ENCODE measurements around the gene CYP2D6. TPM values are rescaled to one million over a fixed set of nuclear protein-coding genes. Genes with fewer than 3 reads are reported as not detected.
"Not testable (repeated sequence)": the region's sequence is repeated elsewhere in the genome, so short reads cannot be mapped to it uniquely, and the experiment has no call there.

The CYP2D6 gene
- total RNA-seq (10 to 100 TPM in 1 of 2 experiments, 1 to 10 TPM in 1; 8.8 to 10.7 TPM), polyA plus RNA-seq (under 1 TPM in 1 of 2 donors, not detected in 1; 0.23 TPM)

DNA sequence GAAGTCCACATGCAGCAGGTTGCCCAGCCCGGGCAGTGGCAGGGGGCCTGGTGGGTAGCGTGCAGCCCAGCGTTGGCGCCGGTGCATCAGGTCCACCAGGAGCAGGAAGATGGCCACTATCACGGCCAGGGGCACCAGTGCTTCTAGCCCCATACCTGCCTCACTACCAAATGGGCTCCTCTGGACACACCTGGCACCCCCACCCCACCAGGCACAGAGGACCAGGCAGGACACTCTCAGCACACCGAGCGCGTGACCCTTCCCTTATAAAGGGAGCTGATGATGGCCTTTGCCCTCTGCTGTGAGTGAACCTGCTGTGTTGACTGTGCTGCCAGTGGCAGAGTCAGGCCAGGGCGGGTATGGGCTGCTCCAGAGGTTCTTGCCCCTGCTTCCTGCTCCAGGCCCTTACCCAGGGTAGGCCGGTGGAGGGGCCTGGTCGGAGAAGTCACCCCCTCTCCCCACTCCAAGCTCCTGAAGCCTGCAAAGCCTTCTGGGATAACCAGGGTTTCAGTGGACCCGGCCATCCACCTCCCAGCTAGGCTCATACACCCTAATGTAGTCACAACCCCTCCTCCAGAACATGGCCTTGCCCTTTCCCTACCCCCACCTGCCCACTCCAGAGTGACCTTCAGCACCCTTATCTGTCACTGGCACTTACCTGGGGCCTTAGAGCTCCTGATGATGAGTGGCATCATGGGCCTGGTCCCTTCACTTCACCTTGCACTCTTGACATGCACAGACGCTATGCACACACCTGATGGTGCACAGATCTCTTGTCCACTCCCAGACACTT is at the start of gene CYP2D6:
TSS of gene CYP2D6 (minus strand) at position 172 of the 793 bp plus-strand sequence. CDS start at position 153, 19 bp downstream.
- H3K4me1 Mint-ChIP-seq; H3K36me3 Mint-ChIP-seq; H3K27me3 Mint-ChIP-seq; H3K27ac ChIP-seq (ENCODE audit: low read depth, low read length); H3K4me3 Mint-ChIP-seq; H3K9me3 ChIP-seq (ENCODE audit: control insufficient read depth in 1 of 2, low read length in 2 of 2); H3K4me1 ChIP-seq (ENCODE audit: insufficient read depth, low read length); CTCF ChIA-PET (ENCODE audit: partially characterized antibody); H3K4me3 ChIP-seq (ENCODE audit: low read length in 2 of 2); H3K9me3 Mint-ChIP-seq; H3K36me3 ChIP-seq (ENCODE audit: insufficient read depth, low read length); DNase-seq; H3K27me3 ChIP-seq (ENCODE audit: insufficient read depth, low read length); intact Hi-C loops (cut with micrococcal nuclease): not testable (repeated sequence)
- peak within 1 kb of the TSS in 4 of 7 donors; percentile 52 to 75 (median 56) for H3K27ac Mint-ChIP-seq
- POLR2A ChIA-PET (ENCODE audit: partially characterized antibody) = interaction anchor here (0.8 kb wide), 1 partner anchor 148 kb away, joined by 3 read pairs; no protein-coding TSS in a partner anchor

GRCh38 chr22:42179616-42180015 is 49.0 kb upstream of the CYP2D6 start:
- H3K36me3 Mint-ChIP-seq = peaks cover 23 to 35% of the 10 kb centered on the region in 2 donors
- DNase-seq = no peak
- H3K27ac Mint-ChIP-seq = peak overlapping the region; percentile 92 to 97 (median 96)
- Histone ChIP-seq H3K27ac (ENCODE audit: low read depth, low read length) (peak overlapping the region; percentile 58), H3K36me3 (ENCODE audit: insufficient read depth, low read length) (peaks cover 3% of the 10 kb centered on the region), H3K4me3 (ENCODE audit: low read length in 2 of 2) (no peak overlapping the region), H3K4me1 (ENCODE audit: insufficient read depth, low read length) (peaks cover 82% of the 10 kb centered on the region), H3K9me3 (ENCODE audit: control insufficient read depth in 1 of 2, low read length in 2 of 2) (no peaks in the 10 kb centered on the region), H3K27me3 (ENCODE audit: insufficient read depth, low read length) (no peaks in the 10 kb centered on the region)
- CTCF ChIA-PET (ENCODE audit: partially characterized antibody) = interaction anchor here (2.1 kb wide), 1 partner anchor 265 kb away, joined by 6 read pairs; no protein-coding TSS in a partner anchor
- H3K9me3 Mint-ChIP-seq = no peaks in the 10 kb centered on the region
- POLR2A ChIA-PET (ENCODE audit: partially characterized antibody) = interaction anchor here (2.0 kb wide), 1 partner anchor 100 kb away, joined by 6 read pairs; the partner anchor contains the start of gene SMDT1
- H3K4me3 Mint-ChIP-seq = peak overlapping the region in 4 of 8 donors; percentile 8 to 56 (median 22)
- intact Hi-C loops (cut with micrococcal nuclease) = loop anchor here (1.0 to 10.0 kb wide), 5 partner anchors 23 to 215 kb away; partner anchors contain the start of genes NDUFA6 and SEPTIN3
- peaks cover 66 to 90% (median 77%) of the 10 kb centered on the region in 4 donors for H3K4me1 Mint-ChIP-seq
- H3K27me3 Mint-ChIP-seq = no peaks in the 10 kb centered on the region

DNA sequence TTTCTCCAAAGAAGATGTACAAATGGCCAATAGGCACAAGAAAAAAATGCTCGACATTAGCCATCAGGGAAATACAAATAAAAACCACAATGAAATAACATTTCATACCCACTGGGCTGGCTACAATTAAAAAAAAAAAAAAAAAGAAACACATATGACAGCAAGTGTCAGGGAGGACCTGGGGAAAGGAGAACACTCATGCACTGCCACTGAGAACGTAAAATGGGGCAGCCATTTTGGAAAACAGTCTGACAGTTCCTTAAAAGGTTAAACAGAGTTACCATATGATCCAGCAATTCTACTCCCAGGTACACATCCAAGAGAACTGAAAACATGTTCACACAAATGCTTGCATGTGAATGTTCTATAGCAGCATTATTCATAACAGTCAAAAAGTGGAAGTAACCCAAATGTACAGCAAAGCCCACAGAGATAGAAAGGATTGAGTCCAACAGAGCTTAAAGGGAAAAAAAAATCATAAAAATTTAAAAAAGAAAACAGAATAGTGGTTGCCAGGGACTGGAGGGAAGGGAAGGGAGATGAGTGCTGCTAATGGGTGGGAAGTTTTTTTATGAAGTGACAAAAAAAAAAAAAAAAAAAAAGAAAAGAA is 48.4 kb upstream of the CYP2D6 start:
- no peaks in the 10 kb centered on the region for H3K9me3 ChIP-seq (ENCODE audit: control insufficient read depth in 1 of 2, low read length in 2 of 2)
- DNase-seq = no peak
- peaks cover 3% of the 10 kb centered on the region for H3K36me3 ChIP-seq (ENCODE audit: insufficient read depth, low read length)
- Mint-ChIP-seq H3K27me3 (no peaks in the 10 kb centered on the region), H3K4me3 (peak overlapping the region in 6 of 8 donors; percentile 5 to 48 (median 42)), H3K27ac (peak overlapping the region; percentile 52 to 96 (median 92)), H3K9me3 (no peaks in the 10 kb centered on the region), H3K4me1 (peaks cover 64 to 89% (median 76%) of the 10 kb centered on the region in 4 donors), H3K36me3 (peaks cover 23 to 39% of the 10 kb centered on the region in 2 donors)
- CTCF ChIA-PET (ENCODE audit: partially characterized antibody) = interaction anchor here (0.6 to 2.1 kb wide), 5 partner anchors 24 to 265 kb away, joined by 3 to 8 read pairs (median 4); no protein-coding TSS in a partner anchor
- H3K4me3 ChIP-seq (ENCODE audit: low read length in 2 of 2) = no peak overlapping the region
- H3K27ac ChIP-seq (ENCODE audit: low read depth, low read length) = no peak overlapping the region
- POLR2A ChIA-PET (ENCODE audit: partially characterized antibody) = interaction anchor here (2.0 kb wide), 1 partner anchor 99 kb away, joined by 6 read pairs; the partner anchor contains the start of gene SMDT1
- intact Hi-C loops (cut with micrococcal nuclease) = no loop called here
- H3K27me3 ChIP-seq (ENCODE audit: insufficient read depth, low read length) = no peaks in the 10 kb centered on the region
- H3K4me1 ChIP-seq (ENCODE audit: insufficient read depth, low read length) = peaks cover 82% of the 10 kb centered on the region

GRCh38 chr22:42177891-42178336 is 47.3 kb upstream of the CYP2D6 start:
- Histone ChIP-seq H3K36me3 (ENCODE audit: insufficient read depth, low read length) (peaks cover 3% of the 10 kb centered on the region), H3K27me3 (ENCODE audit: insufficient read depth, low read length) (no peaks in the 10 kb centered on the region), H3K27ac (ENCODE audit: low read depth, low read length) (peak overlapping the region; percentile 23), H3K4me1 (ENCODE audit: insufficient read depth, low read length) (peaks cover 82% of the 10 kb centered on the region), H3K9me3 (ENCODE audit: control insufficient read depth in 1 of 2, low read length in 2 of 2) (no peaks in the 10 kb centered on the region), H3K4me3 (ENCODE audit: low read length in 2 of 2) (no peak overlapping the region)
- no peak for DNase-seq
- ChIA-PET POLR2A (ENCODE audit: partially characterized antibody) (no interaction called here), CTCF (ENCODE audit: partially characterized antibody) (interaction anchor here (0.7 to 1.3 kb wide), 3 partner anchors 9 to 84 kb away, joined by 3 read pairs; no protein-coding TSS in a partner anchor)
- intact Hi-C loops (cut with micrococcal nuclease) = no loop called here
- Mint-ChIP-seq H3K27me3 (no peaks in the 10 kb centered on the region), H3K27ac (peak overlapping the region; percentile 59 to 85 (median 73)), H3K4me1 (peaks cover 59 to 87% (median 74%) of the 10 kb centered on the region in 4 donors), H3K4me3 (peak overlapping the region in 6 of 8 donors; percentile 6 to 66 (median 49)), H3K9me3 (no peaks in the 10 kb centered on the region), H3K36me3 (peaks cover 23 to 34% of the 10 kb centered on the region in 2 donors)

DNA sequence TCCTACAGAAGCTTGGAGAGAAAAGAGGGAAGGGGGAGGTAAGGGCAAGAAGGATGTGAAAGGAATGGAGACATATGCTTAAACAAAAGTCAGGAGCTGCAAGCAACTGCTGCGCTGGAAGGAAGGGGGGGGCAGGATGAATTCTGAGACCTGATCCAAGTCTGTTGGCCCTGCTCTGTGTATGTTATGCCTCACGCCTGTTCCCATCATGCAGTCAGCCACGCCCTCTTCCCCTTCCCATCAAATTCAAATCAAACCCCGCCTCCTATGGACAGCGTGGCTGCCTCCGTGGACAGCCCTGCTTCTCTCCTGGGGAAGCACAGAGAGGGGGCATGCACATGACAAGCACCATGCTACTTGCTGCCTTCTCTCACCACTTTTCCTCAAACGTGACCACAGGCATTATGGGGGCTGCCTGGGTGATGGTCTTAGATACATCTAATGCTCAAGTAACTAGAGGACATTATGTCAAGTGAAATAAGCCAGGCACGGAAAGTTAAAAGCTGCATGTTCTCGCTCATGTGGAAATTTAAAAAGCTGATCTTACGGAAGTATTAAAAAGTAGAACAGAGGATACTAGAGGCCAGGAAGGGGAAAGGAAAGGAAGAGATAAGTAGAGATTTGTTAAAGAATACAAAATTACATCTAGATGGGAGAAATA is 45.8 kb upstream of the CYP2D6 start:
- H3K36me3 Mint-ChIP-seq = peaks cover 23 to 45% of the 10 kb centered on the region in 2 donors
- Histone ChIP-seq H3K27ac (ENCODE audit: low read depth, low read length) (no peak overlapping the region), H3K4me3 (ENCODE audit: low read length in 2 of 2) (no peak overlapping the region), H3K36me3 (ENCODE audit: insufficient read depth, low read length) (peaks cover 9% of the 10 kb centered on the region), H3K27me3 (ENCODE audit: insufficient read depth, low read length) (no peaks in the 10 kb centered on the region), H3K9me3 (ENCODE audit: control insufficient read depth in 1 of 2, low read length in 2 of 2) (no peaks in the 10 kb centered on the region), H3K4me1 (ENCODE audit: insufficient read depth, low read length) (peaks cover 74% of the 10 kb centered on the region)
- no peaks in the 10 kb centered on the region for H3K27me3 Mint-ChIP-seq
- H3K27ac Mint-ChIP-seq = peak overlapping the region; percentile 2 to 84 (median 70)
- intact Hi-C loops (cut with micrococcal nuclease) = no loop called here
- no peaks in the 10 kb centered on the region for H3K9me3 Mint-ChIP-seq
- no peak for DNase-seq
- ChIA-PET CTCF (ENCODE audit: partially characterized antibody) (interaction anchor here (1.2 kb wide), 1 partner anchor 268 kb away, joined by 3 read pairs; no protein-coding TSS in a partner anchor), POLR2A (ENCODE audit: partially characterized antibody) (interaction anchor here (1.0 kb wide), 1 partner anchor 18 kb away, joined by 3 read pairs; no protein-coding TSS in a partner anchor)
- H3K4me1 Mint-ChIP-seq = peaks cover 54 to 86% (median 72%) of the 10 kb centered on the region in 4 donors
- peak overlapping the region in 4 of 8 donors; percentile 2 to 46 (median 22) for H3K4me3 Mint-ChIP-seq

DNA sequence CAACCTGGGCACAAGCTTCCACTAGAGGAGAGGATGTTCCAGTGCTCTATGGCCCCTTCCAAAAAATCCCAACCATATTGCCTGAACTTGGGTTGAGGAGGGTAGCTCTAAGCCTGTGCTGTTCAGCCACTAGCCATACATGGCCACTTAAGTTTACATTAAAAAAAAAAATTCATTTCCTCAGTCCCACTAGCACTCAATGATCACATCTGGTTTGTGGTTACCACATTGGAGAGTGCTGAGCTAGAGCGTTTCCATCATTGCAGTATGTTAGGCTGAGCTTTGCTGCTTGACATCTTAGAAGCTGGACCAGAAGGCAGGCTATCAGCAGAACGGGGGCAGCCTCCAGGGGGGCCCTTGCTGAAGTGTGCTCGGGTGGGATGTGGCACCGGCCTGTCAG is 43.5 kb upstream of the CYP2D6 start:
- Mint-ChIP-seq H3K27me3 (no peaks in the 10 kb centered on the region), H3K27ac (peak overlapping the region; percentile 48 to 91 (median 68)), H3K4me3 (peak overlapping the region in 2 of 8 donors; percentile 20 to 26), H3K4me1 (peaks cover 45 to 81% (median 61%) of the 10 kb centered on the region in 4 donors), H3K9me3 (no peaks in the 10 kb centered on the region), H3K36me3 (peaks cover 23 to 54% of the 10 kb centered on the region in 2 donors)
- intact Hi-C loops (cut with micrococcal nuclease) = no loop called here
- peaks cover 17% of the 10 kb centered on the region for H3K36me3 ChIP-seq (ENCODE audit: insufficient read depth, low read length)
- H3K4me1 ChIP-seq (ENCODE audit: insufficient read depth, low read length) = peaks cover 50% of the 10 kb centered on the region
- H3K27me3 ChIP-seq (ENCODE audit: insufficient read depth, low read length) = no peaks in the 10 kb centered on the region
- H3K27ac ChIP-seq (ENCODE audit: low read depth, low read length) = peak overlapping the region; percentile 12
- no peak overlapping the region for H3K4me3 ChIP-seq (ENCODE audit: low read length in 2 of 2)
- POLR2A ChIA-PET (ENCODE audit: partially characterized antibody) = interaction anchor here (0.6 to 1.0 kb wide), 2 partner anchors 28 to 123 kb away, joined by 3 read pairs; no protein-coding TSS in a partner anchor
- no peaks in the 10 kb centered on the region for H3K9me3 ChIP-seq (ENCODE audit: control insufficient read depth in 1 of 2, low read length in 2 of 2)
- CTCF ChIA-PET (ENCODE audit: partially characterized antibody) = interaction anchor here (1.2 to 2.6 kb wide), 5 partner anchors 12 to 270 kb away, joined by 3 to 9 read pairs (median 5); no protein-coding TSS in a partner anchor
- DNase-seq = peak in 2 of 5 donors; percentile 14 to 25
